Measurements from ENCODE around the gene UMODL1. TPM values are rescaled to one million over a fixed set of nuclear protein-coding genes. Genes with fewer than 3 reads are reported as not detected.

The UMODL1 gene
- total and polyA plus RNA-seq, 2 experiments from 2014 or later: 0.15 to 0.47 TPM

GRCh38 chr21:42098957-42099505 lies 27.9 kb downstream of the UMODL1 start:
- H3K4me3 ChIP-seq: no peak overlapping the region
- no peaks in the 10 kb centered on the region for H3K9me2 ChIP-seq (replicated peaks; ENCODE audit: insufficient read depth)
- no peak for TF ChIP-seq EZH2 (IDR thresholded peaks at IDR 0.05; ENCODE audit: borderline replicate concordance)
- TF ChIP-seq EZH2phosphoT487 (IDR thresholded peaks at IDR 0.05; ENCODE audit: low read depth, severe bottlenecking, unreplicated experiment): no peak
- TF ChIP-seq CTCF (IDR thresholded peaks at IDR 0.05; ENCODE audit: poor library complexity): no peak
- no peaks in the 10 kb centered on the region for H3K27me3 ChIP-seq
- H3K27ac ChIP-seq: peak overlapping the region; percentile 96
- no peaks in the 10 kb centered on the region for H3K79me2 ChIP-seq
- no peak overlapping the region for H2AFZ ChIP-seq
- H3K9me3 ChIP-seq (ENCODE audit: low read depth): no peaks in the 10 kb centered on the region
- no peaks in the 10 kb centered on the region for H3K36me3 ChIP-seq (replicated peaks; ENCODE audit: insufficient read depth, low read depth)
- WGBS (ENCODE audit: low lambda C conversion rate, missing lambda C conversion rate): 94% methylated on average over 21 of the region's 21 CpGs
- DNase-seq (ENCODE audit: low spot score): no peak
- no peaks in the 10 kb centered on the region for H4K20me1 ChIP-seq (ENCODE audit: insufficient read depth, poor library complexity, severe bottlenecking)
- peaks cover 34% of the 10 kb centered on the region for H3K4me1 ChIP-seq (ENCODE audit: insufficient read depth)
- H3K4me2 ChIP-seq: no peak overlapping the region

- Histone ChIP-seq H3K4me3 (no peak overlapping the region), H3K9me3 (ENCODE audit: low read depth) (no peaks in the 10 kb centered on the region), H3K4me1 (ENCODE audit: insufficient read depth) (peaks cover 39% of the 10 kb centered on the region), H3K36me3 (replicated peaks; ENCODE audit: insufficient read depth, low read depth) (no peaks in the 10 kb centered on the region), H3K27ac (peak overlapping the region; percentile 93), H2AFZ (no peak overlapping the region), H3K27me3 (no peaks in the 10 kb centered on the region), H4K20me1 (ENCODE audit: insufficient read depth, poor library complexity, severe bottlenecking) (no peaks in the 10 kb centered on the region), H3K4me2 (no peak overlapping the region), H3K9me2 (replicated peaks; ENCODE audit: insufficient read depth) (no peaks in the 10 kb centered on the region), H3K79me2 (no peaks in the 10 kb centered on the region)
- TF ChIP-seq CTCF (IDR thresholded peaks at IDR 0.05; ENCODE audit: poor library complexity): no peak
- TF ChIP-seq EZH2phosphoT487 (IDR thresholded peaks at IDR 0.05; ENCODE audit: low read depth, severe bottlenecking, unreplicated experiment): no peak
- no peak for TF ChIP-seq EZH2 (IDR thresholded peaks at IDR 0.05; ENCODE audit: borderline replicate concordance)
- DNase-seq (ENCODE audit: low spot score): no peak
- WGBS (ENCODE audit: low lambda C conversion rate, missing lambda C conversion rate): 96% methylated on average over 14 of the region's 14 CpGs
Observed at GRCh38 chr21:42101246-42101645, 30.1 kb downstream of the UMODL1 start.

DNA sequence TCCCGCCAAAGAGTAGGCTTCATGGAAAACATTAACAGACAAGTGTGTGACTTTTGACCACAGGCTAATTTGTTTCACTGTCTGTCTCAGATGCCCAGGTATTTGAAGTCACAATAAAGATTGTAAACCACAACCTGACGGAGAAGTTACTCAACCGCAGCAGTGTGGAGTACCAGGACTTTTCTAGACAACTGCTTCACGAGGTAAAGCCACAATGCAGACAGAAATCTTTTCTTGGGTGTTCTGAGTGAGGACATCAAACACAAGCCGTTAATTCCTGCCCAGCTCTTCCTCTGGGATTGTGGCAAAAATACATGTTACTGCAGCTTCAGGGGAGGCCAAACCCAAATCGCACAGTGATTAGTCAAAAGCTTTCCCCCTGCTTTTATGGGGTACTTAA lies 31.0 kb downstream of the UMODL1 start:
- Histone ChIP-seq H3K4me1 (ENCODE audit: insufficient read depth) (peaks cover 35% of the 10 kb centered on the region), H3K36me3 (replicated peaks; ENCODE audit: insufficient read depth, low read depth) (no peaks in the 10 kb centered on the region), H3K4me2 (no peak overlapping the region), H3K27ac (peak overlapping the region; percentile 93), H3K79me2 (no peaks in the 10 kb centered on the region), H3K4me3 (no peak overlapping the region), H2AFZ (no peak overlapping the region), H3K9me2 (replicated peaks; ENCODE audit: insufficient read depth) (no peaks in the 10 kb centered on the region), H3K9me3 (ENCODE audit: low read depth) (no peaks in the 10 kb centered on the region), H3K27me3 (no peaks in the 10 kb centered on the region), H4K20me1 (ENCODE audit: insufficient read depth, poor library complexity, severe bottlenecking) (no peaks in the 10 kb centered on the region)
- 53% methylated on average over 6 of the region's 6 CpGs for WGBS (ENCODE audit: low lambda C conversion rate, missing lambda C conversion rate)
- peak; percentile 52 for DNase-seq (ENCODE audit: low spot score)
- no peak for TF ChIP-seq EZH2 (IDR thresholded peaks at IDR 0.05; ENCODE audit: borderline replicate concordance)
- TF ChIP-seq EZH2phosphoT487 (IDR thresholded peaks at IDR 0.05; ENCODE audit: low read depth, severe bottlenecking, unreplicated experiment): no peak
- TF ChIP-seq CTCF (IDR thresholded peaks at IDR 0.05; ENCODE audit: poor library complexity): no peak
